Duodenal mucosa (tissue), 2 donors: ENCODE measurements around the gene F2RL2.

ENCODE experiments used
- H3K27ac ChIP-seq: one replicate; pipeline ENCODE4 v1.7.0; 2013; ENCODE audit warnings: low read depth, low read length
- H3K27me3 ChIP-seq, 2 donors: one replicate each; pipeline ENCODE4 v1.7.0; 2013; ENCODE audit warnings: low read length in 2 of 2, control low read depth in 1 of 2; ENCODE audit not compliant: insufficient read depth in 2 of 2, control insufficient read depth in 1 of 2
- H3K36me3 ChIP-seq, 2 donors: one replicate each; pipeline ENCODE4 v1.7.0; 2013; ENCODE audit warnings: low read length in 2 of 2, control low read depth in 1 of 2; ENCODE audit not compliant: insufficient read depth in 2 of 2, control insufficient read depth in 1 of 2
- H3K4me1 ChIP-seq, 2 donors: one replicate each; pipeline ENCODE4 v1.7.0; 2013; ENCODE audit warnings: low read length in 2 of 2, control low read depth in 1 of 2; ENCODE audit not compliant: insufficient read depth in 2 of 2, control insufficient read depth in 1 of 2
- H3K4me3 ChIP-seq, 2 donors: one replicate each; pipeline ENCODE4 v1.7.0; 2013; ENCODE audit warnings: low read length in 2 of 2, low read depth in 1 of 2
- H3K9ac ChIP-seq, 2 donors: one replicate each; pipeline ENCODE4 v1.7.0; 2013; ENCODE audit warnings: low read length in 2 of 2, low read depth in 1 of 2
- H3K9me3 ChIP-seq, 2 donors: one replicate each; pipeline ENCODE4 v1.7.0; 2013; ENCODE audit warnings: low read length in 2 of 2, control low read depth in 1 of 2; ENCODE audit not compliant: control insufficient read depth in 1 of 2

Gene F2RL2

GRCh38 chr5:76657091-76657490 is 33.9 kb upstream of the F2RL2 start:
- Histone ChIP-seq H3K9me3 (no peaks in the 10 kb centered on the region), H3K36me3 (peaks cover 19 to 35% of the 10 kb centered on the region in 2 donors), H3K27me3 (no peaks in the 10 kb centered on the region), H3K9ac (no peak overlapping the region), H3K27ac (no peak overlapping the region), H3K4me3 (no peak overlapping the region), H3K4me1 (no peaks in the 10 kb centered on the region)

DNA sequence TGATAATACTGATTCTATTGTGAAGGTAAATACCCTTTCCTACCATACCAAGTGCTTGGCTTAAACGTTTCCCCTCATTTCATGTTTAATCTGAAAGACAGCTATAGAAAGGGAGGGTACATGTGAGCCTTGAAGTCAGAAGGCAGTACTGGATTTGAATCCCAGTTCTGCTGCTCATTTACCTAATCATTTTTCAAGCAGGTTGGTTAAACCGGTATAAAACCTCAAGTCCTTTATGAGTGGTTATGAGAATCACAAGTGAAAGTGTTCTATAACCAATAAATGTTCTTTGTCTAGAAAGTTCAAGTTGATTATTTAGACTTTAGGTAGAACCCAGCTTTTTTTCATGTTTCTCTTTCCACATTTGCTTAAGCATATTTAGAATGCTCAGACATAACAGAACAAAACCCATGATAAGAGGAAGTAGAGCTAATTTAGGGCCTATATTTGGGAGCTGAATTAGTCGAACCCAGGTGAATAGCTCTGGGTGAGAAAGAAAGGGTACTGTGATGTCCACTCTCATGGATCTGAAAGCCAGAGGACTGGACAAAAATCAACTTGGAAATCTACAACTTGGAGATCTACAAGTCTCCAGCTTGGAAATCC is 29.7 kb upstream of the F2RL2 start:
- no peak overlapping the region for H3K4me3 ChIP-seq
- peaks cover 6 to 10% of the 10 kb centered on the region in 2 donors for H3K9me3 ChIP-seq
- H3K27ac ChIP-seq: no peak overlapping the region
- peaks cover 20% of the 10 kb centered on the region in 2 donors for H3K36me3 ChIP-seq
- no peaks in the 10 kb centered on the region for H3K4me1 ChIP-seq
- no peak overlapping the region for H3K9ac ChIP-seq
- H3K27me3 ChIP-seq: no peaks in the 10 kb centered on the region

- Histone ChIP-seq H3K4me1 (no peaks in the 10 kb centered on the region), H3K4me3 (no peak overlapping the region), H3K9ac (no peak overlapping the region), H3K36me3 (peaks cover 17 to 21% of the 10 kb centered on the region in 2 donors), H3K27ac (no peak overlapping the region), H3K9me3 (peaks cover 6 to 10% of the 10 kb centered on the region in 2 donors), H3K27me3 (no peaks in the 10 kb centered on the region)
Observed at GRCh38 chr5:76649140-76649539, 25.9 kb upstream of the F2RL2 start.

DNA sequence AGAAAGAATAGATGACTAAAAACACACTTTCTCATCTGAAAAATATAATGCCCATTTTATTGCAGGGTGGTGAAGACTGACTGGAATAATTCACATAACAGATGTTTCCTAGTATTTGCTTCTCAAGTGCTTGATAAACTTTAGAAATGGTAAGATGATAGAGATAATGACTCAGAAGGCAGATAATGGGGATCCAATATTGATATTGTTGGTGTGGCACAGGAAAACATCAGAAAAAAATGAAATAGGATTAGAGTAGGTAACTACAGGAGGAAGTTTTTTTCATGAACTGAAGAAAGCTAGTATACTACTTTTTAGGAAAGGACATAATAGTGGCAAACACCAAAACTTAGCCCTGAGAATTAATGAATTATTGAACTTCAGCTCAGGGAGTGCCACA is 20.2 kb upstream of the F2RL2 start:
- no peaks in the 10 kb centered on the region for H3K27me3 ChIP-seq
- H3K9ac ChIP-seq: no peak overlapping the region
- H3K9me3 ChIP-seq: peaks cover 0 to 2% of the 10 kb centered on the region in 2 donors
- no peak overlapping the region for H3K4me3 ChIP-seq
- no peak overlapping the region for H3K27ac ChIP-seq
- H3K36me3 ChIP-seq: peaks cover 8 to 24% of the 10 kb centered on the region in 2 donors
- H3K4me1 ChIP-seq: no peaks in the 10 kb centered on the region

GRCh38 chr5:76642390-76643040 is 19.3 kb upstream of the F2RL2 start:
- Histone ChIP-seq H3K4me3 (no peak overlapping the region), H3K9me3 (no peaks in the 10 kb centered on the region), H3K27me3 (no peaks in the 10 kb centered on the region), H3K9ac (no peak overlapping the region), H3K36me3 (peaks cover 0 to 16% of the 10 kb centered on the region in 2 donors), H3K4me1 (no peaks in the 10 kb centered on the region), H3K27ac (no peak overlapping the region)

DNA sequence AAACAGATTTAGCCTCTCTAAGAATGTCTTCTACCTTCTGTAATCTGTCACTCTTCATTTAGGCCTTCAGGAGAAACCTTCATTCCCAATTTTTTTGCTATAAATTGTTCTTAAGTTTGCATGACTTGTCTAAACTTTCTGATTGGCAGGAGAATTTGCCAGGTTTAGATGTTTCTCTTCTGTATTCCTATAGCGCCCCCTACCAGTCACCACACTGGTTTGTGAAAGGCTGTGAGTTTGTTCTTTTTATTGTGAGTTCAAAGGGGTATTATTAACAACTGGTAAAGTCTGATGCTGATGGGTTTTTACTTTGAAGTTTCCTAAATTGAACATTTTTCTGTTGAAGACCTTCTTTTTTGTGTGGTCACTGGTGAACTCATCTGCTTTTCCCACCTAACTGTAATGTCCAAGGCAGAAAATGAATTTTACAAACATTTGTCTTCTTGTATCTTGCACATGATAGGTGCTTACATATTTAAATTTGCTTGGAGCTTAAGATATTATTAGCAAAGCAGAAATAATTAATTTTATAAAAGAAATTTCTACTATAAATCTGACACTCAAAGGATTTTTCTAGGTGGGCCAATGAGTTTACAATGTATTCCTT is 18.4 kb upstream of the F2RL2 start:
- Histone ChIP-seq H3K4me3 (no peak overlapping the region), H3K27ac (no peak overlapping the region), H3K27me3 (no peaks in the 10 kb centered on the region), H3K4me1 (no peaks in the 10 kb centered on the region), H3K36me3 (peaks cover 0 to 15% of the 10 kb centered on the region in 2 donors), H3K9ac (no peak overlapping the region), H3K9me3 (no peaks in the 10 kb centered on the region)

DNA sequence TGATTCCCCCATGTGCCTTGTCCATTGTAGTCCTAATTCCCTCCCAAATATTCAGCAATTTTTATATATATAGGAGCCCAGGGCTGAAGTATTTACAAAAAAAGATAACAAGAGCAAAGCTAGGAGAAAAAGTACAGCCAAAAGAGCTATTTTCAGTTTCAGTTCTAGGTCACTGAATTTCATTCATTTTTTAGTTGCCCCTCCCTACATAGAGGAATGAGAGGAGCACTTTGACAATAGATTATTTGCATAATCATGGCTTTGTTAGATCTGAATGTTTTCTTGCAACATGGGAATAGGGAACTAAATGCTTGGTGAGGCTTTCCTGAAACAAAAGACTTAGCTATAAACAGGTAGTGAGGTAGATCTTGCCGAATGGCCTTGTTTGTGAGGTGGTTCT is 15.3 kb upstream of the F2RL2 start:
- Histone ChIP-seq H3K36me3 (peaks cover 0 to 12% of the 10 kb centered on the region in 2 donors), H3K27ac (no peak overlapping the region), H3K9ac (no peak overlapping the region), H3K4me3 (no peak overlapping the region), H3K9me3 (no peaks in the 10 kb centered on the region), H3K4me1 (no peaks in the 10 kb centered on the region), H3K27me3 (no peaks in the 10 kb centered on the region)

GRCh38 chr5:76637490-76637889 is 14.3 kb upstream of the F2RL2 start:
- no peaks in the 10 kb centered on the region for H3K9me3 ChIP-seq
- H3K27ac ChIP-seq: no peak overlapping the region

GRCh38 chr5:76634661-76635060 is 11.5 kb upstream of the F2RL2 start:
- H3K4me3 ChIP-seq: no peak overlapping the region
- H3K9me3 ChIP-seq: no peaks in the 10 kb centered on the region
- no peaks in the 10 kb centered on the region for H3K4me1 ChIP-seq

More at GRCh38 chr5:76637490-76637889, 14.3 kb upstream of the F2RL2 start:
- no peaks in the 10 kb centered on the region for H3K4me1 ChIP-seq
- no peak overlapping the region for H3K9ac ChIP-seq
- peaks cover 0 to 9% of the 10 kb centered on the region in 2 donors for H3K36me3 ChIP-seq
- H3K4me3 ChIP-seq: no peak overlapping the region
- no peaks in the 10 kb centered on the region for H3K27me3 ChIP-seq

DNA sequence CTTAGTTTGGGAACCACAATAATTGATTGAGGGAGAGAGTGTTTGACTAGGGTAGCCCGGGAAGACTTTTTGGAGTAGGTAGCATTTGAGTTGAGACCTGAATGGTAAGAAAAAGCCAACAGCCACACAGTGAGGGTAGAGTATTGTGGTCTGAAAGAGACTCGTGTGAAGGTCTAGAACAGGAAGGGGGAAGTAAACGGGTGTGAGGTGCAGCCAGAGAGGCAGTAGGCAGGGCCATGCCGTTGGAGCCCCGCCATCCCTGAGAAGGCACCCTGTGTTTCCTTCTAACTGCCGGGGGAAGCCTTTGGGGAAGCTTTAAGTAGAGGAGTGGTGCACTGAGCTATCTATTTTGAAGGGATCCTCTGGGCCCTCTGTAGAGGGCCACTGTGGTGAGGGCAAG is 3.5 kb upstream of the F2RL2 start:
- Histone ChIP-seq H3K4me3 (no peak overlapping the region), H3K9ac (no peak overlapping the region), H3K27me3 (no peaks in the 10 kb centered on the region), H3K9me3 (no peaks in the 10 kb centered on the region), H3K4me1 (no peaks in the 10 kb centered on the region), H3K36me3 (peaks cover 0 to 9% of the 10 kb centered on the region in 2 donors), H3K27ac (no peak overlapping the region)

More at GRCh38 chr5:76634661-76635060, 11.5 kb upstream of the F2RL2 start:
- Histone ChIP-seq H3K9ac (no peak overlapping the region), H3K27me3 (no peaks in the 10 kb centered on the region), H3K27ac (no peak overlapping the region), H3K36me3 (peaks cover 0 to 6% of the 10 kb centered on the region in 2 donors)
